GM13977 (cell line): ENCODE results near the gene RPGRIP1.
"Not testable (repeated sequence)": the region's sequence is repeated elsewhere in the genome, so short reads cannot be mapped to it uniquely, and the experiment has no call there.

ENCODE experiments used
- DNase-seq: peaks from one replicate; pipeline ENCODE4 v3.0.0; 2012; ENCODE audit warnings: low spot score
- in situ Hi-C: fragments of 300-500 bp; cut with MboI; formaldehyde crosslinking; loops from one replicate; pipeline ENCODE4 v1.12.0; 2022; ENCODE audit warnings: low sequenced_read_pairs, low pct_unique_long_range_greater_than_20kb, mixed read lengths, inconsistent platforms; ENCODE audit not compliant: unreplicated experiment
- TF ChIP-seq, protein P1 (sequence below): IDR thresholded peaks from 2 replicates; pipeline ENCODE4 v1.5.1; 2012; ENCODE audit warnings: mild to moderate bottlenecking, control low read depth; ENCODE audit not compliant: insufficient read depth; ENCODE audit errors: extremely low read depth, missing control alignments

The RPGRIP1 gene

DNA sequence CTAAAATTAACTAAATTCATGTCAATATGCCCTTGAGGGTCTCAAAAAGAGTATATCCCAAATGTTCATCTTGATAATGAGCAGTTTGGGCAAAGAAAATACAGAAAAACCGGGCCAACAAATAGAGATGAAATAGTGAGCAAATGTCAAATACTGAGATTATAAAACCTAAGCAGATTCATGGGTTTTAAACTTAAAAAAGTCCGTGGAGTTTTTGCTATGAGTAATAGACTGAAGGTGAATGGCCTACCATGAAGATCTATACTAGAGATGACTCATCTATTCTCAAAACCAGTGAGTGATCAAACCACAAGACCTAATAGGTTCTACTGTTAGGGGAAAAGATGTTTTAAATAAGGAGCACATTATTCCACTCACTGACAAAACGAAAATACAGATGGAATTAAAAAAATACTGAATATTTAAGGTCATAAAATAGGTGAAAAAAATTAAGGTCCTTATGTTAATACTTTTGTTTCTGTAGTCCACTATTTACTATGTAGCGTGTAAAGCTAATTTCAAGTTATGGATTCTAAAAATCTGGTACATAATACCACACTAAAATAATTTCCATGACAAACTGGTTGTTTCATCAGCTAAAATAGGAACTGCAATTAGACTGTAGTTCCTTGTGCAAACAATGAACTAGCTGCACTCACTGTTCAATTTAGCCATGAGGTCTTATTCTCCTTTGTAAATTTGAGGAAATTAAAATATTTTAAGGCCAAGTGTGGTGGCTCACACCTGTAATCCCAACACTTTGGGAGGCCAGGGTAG lies 15.7 kb upstream of the RPGRIP1 start:
- in situ Hi-C loops = no loop called here
- TF ChIP-seq, protein P1, sequence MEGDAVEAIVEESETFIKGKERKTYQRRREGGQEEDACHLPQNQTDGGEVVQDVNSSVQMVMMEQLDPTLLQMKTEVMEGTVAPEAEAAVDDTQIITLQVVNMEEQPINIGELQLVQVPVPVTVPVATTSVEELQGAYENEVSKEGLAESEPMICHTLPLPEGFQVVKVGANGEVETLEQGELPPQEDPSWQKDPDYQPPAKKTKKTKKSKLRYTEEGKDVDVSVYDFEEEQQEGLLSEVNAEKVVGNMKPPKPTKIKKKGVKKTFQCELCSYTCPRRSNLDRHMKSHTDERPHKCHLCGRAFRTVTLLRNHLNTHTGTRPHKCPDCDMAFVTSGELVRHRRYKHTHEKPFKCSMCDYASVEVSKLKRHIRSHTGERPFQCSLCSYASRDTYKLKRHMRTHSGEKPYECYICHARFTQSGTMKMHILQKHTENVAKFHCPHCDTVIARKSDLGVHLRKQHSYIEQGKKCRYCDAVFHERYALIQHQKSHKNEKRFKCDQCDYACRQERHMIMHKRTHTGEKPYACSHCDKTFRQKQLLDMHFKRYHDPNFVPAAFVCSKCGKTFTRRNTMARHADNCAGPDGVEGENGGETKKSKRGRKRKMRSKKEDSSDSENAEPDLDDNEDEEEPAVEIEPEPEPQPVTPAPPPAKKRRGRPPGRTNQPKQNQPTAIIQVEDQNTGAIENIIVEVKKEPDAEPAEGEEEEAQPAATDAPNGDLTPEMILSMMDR = no peak
- DNase-seq = peak; percentile 57

DNA sequence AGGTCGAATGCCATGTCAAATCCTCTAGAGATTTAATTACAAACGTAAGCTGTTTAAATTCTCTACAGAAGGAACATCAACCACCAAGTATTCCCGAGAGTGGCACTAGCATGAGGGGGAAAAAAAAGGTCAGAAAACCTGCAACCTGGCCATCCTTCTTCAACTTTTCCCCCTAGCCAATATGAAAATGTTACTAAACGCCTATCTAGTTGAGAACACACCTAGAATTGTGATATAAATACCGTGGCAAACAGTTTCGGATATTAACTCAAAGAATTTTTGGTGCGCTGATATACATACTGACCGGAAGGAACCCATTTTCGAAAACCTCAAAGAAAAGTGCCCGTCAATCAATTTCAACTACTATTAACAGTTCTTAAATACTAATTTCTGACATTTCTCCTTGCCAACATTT lies 12.4 kb upstream of the RPGRIP1 start:
- DNase-seq = no peak
- TF ChIP-seq, protein P1 = no peak
- in situ Hi-C loops = no loop called here

DNA sequence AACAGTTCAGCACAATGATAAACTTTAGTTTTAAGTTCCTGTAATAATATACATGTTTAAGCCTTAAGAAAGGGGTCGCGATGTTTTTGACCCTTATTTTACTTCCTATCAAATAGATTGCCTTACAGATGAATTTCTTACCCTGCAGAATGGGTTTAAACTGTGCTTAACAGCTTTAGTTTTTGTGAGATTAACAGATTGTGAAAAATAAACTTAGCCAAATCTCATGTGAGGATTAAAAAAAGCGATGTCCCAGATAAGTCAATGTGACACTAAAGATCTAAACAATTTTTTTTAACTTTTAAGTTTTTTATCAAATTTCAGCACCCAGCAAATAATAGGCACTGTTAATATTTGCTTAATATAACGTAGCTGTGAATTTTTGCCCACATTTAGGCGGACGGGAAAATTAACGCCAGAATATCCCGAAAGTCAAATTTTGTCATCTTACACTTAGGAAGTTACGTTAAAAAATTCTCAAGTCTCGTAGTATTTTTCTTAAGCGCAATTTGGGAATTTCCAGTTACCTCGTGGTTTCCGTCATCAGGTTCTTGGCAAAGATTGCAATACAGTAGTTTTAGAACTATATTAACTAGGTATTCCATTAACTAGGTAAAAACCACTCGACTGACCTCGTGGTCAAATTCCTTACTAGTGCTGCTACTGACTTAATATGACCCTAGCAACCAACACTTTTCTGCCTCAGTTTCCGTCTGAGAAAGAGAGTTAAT lies 11.8 kb upstream of the RPGRIP1 start:
- in situ Hi-C loops = no loop called here
- TF ChIP-seq, protein P1 = no peak
- DNase-seq = no peak

DNA sequence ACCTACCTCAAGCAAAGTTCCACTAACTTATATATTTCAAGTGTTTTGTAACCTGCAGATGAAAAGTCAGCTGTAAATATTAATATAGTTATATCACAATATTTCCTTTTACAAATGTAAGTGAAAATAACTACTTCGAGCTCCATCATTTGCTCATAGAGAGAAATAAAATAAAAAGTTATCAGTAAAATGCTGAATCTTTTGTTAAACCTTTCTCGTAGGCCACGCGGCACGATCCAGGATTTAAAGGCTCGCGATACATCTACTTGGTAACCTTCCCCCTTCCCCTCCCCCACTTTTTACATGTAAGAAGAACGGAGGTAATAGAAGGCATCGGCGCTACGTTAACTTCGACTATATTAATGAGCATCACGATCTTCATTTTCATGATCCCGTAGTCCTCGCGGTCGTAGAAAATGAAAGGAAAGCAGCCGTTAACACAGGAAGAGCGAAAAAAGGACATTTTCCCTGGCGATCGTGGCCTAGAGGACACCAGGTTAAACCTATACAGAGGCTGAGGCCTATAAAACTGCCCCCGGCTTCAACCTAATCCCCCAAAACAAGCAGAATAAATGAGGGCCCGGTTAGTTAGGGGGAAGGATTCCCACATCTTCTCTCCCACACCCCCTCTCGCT lies 11.1 kb upstream of the RPGRIP1 start:
- DNase-seq = no peak
- in situ Hi-C loops = no loop called here
- TF ChIP-seq, protein P1 = no peak

DNA sequence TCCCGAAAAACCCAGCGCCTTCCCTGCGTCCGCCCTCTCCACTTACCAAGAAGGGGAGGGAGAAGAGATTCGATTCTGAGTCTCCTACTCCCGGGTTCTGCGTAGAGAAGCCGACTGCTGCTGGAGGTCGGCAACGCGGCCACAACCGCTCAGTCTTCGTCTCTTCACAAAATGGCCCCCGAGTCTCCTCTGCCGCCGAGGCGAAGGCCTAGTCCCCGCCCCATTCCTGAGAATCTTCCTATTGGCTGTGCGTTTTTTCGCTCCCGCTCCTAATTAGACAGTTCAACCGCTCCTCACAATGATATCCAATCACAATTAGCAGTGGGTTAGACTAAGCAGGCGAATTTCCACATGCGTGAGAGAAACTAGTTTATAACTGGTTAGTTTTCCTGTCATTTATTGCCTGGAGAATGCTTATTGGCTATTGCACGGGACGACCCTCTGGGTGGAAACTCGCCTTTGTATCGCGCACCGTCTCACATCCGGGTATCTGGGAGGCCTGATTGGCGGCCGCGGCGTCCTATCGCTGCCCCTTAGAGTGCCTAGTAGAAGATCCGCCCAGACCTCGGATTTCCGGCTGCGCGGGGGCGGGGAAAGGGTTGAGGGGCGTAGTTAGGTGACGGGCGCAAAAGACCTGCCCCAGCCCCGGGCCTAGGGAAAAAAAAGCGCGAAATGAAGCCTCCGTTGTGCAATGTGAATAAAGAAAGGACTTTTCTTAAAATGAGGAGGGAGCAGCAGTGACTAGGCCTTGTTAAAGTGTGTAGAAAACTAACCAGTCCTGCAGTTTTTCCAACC lies 10.4 kb upstream of the RPGRIP1 start, which contains the start of gene HNRNPC:
Gene HNRNPC, minus strand, starts transcription at position 191 of the 795 bp plus-strand sequence. CDS start 35,249 bp downstream, outside the sequence.
- TF ChIP-seq, protein P1 = no peak
- in situ Hi-C loops = no loop called here
- DNase-seq = peak; percentile 95

DNA sequence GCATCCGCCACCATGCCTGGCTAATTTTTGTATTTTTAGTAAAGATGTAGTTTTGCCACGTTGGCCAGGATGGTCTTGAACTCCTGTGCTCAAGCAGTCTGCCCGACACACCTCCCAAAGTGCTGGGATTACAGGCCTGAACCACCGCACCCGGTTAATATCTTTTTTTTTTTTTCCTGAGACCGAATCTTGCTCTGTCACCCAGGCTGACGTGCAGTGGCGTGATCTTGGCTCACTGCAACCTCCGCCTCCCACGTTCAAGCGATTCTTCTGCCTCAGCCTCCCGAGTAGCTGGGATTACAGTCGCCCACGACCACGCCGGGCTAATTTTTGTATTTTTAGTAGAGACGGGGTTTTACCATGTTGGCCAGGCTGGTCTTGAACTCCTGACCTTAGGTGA lies 7.2 kb upstream of the RPGRIP1 start:
- DNase-seq, in situ Hi-C loops: not testable (repeated sequence)
